GM23338 (cell line): ENCODE results near the gene CCDC57. TPM values are rescaled to one million over a fixed set of nuclear protein-coding genes. Genes with fewer than 3 reads are reported as not detected.

Experiments used
- ATAC-seq: fragments of 200-7000 bp; cut with Tn5 transposase; 3 replicates; pipeline ENCODE4 v1.9.1; 2020
- DNase-seq: peaks from one replicate; pipeline ENCODE4 v3.0.0-alpha.2; 2015; ENCODE audit warnings: low spot score
- H2AFZ ChIP-seq: fragments of 200-600 bp; sonication (generic); 2 replicates; pipeline ENCODE4 v1.8.0; 2016; ENCODE audit warnings: antibody characterized with exemption, mild to moderate bottlenecking, moderate library complexity
- H3F3A ChIP-seq: fragments of 200-600 bp; sonication (generic); replicated peaks from 2 replicates; pipeline ENCODE4 v1.8.0; 2017; ENCODE audit warnings: antibody characterized with exemption, mixed run types, low read depth
- H3K27ac ChIP-seq: fragments of 200-600 bp; sonication (generic); 2 replicates; pipeline ENCODE4 v1.6.1; 2016; ENCODE audit warnings: low read depth
- H3K27me3 ChIP-seq: fragments of 200-600 bp; sonication (generic); 2 replicates; pipeline ENCODE4 v1.8.0; 2016; ENCODE audit warnings: mild to moderate bottlenecking, mixed run types, moderate library complexity; ENCODE audit not compliant: insufficient read depth
- H3K36me3 ChIP-seq: fragments of 200-600 bp; sonication (generic); 2 replicates; pipeline ENCODE4 v1.8.0; 2016; ENCODE audit warnings: mild to moderate bottlenecking; ENCODE audit not compliant: insufficient read depth
- H3K4me1 ChIP-seq: fragments of 200-600 bp; sonication (generic); 2 replicates; pipeline ENCODE4 v1.8.0; 2016; ENCODE audit warnings: mild to moderate bottlenecking, moderate library complexity; ENCODE audit not compliant: insufficient read depth
- H3K4me2 ChIP-seq: fragments of 200-600 bp; sonication (generic); 2 replicates; pipeline ENCODE4 v1.7.1; 2017; ENCODE audit warnings: mixed run types
- H3K4me3 ChIP-seq: fragments of 200-600 bp; sonication (generic); 2 replicates; pipeline ENCODE4 v1.6.1; 2016; ENCODE audit warnings: mixed run types
- H3K79me2 ChIP-seq: fragments of 200-600 bp; sonication (generic); replicated peaks from 2 replicates; pipeline ENCODE4 v1.8.0; 2017; ENCODE audit warnings: mild to moderate bottlenecking; ENCODE audit not compliant: insufficient read depth
- H3K9me2 ChIP-seq: fragments of 200-600 bp; sonication (generic); 2 replicates; pipeline ENCODE4 v1.8.0; 2017; ENCODE audit not compliant: insufficient read depth
- H4K20me1 ChIP-seq: fragments of 200-600 bp; sonication (generic); replicated peaks from 2 replicates; pipeline ENCODE4 v1.8.0; 2017; ENCODE audit warnings: mild to moderate bottlenecking; ENCODE audit not compliant: insufficient read depth
- H3K27ac Mint-ChIP-seq: 2 replicates; pipeline ENCODE4 v1.8.0; 2020; ENCODE audit warnings: inconsistent platforms, mild to moderate bottlenecking, moderate library complexity, mixed read lengths
- H3K27me3 Mint-ChIP-seq: 3 replicates; pipeline ENCODE4 v1.8.0; 2022; ENCODE audit warnings: low read depth, mild to moderate bottlenecking, moderate library complexity, mixed read lengths, inconsistent platforms; ENCODE audit not compliant: insufficient read depth, poor library complexity
- H3K36me3 Mint-ChIP-seq: 3 replicates; pipeline ENCODE4 v1.8.0; 2021; ENCODE audit warnings: low read depth, mild to moderate bottlenecking, inconsistent platforms, moderate library complexity, mixed read lengths
- H3K4me1 Mint-ChIP-seq: 3 replicates; pipeline ENCODE4 v1.8.0; 2020; ENCODE audit warnings: mild to moderate bottlenecking, inconsistent platforms, mixed read lengths
- H3K4me3 Mint-ChIP-seq: 3 replicates; pipeline ENCODE4 v1.8.0; 2021; ENCODE audit warnings: moderate library complexity, mild to moderate bottlenecking, inconsistent platforms, mixed read lengths
- H3K9me3 Mint-ChIP-seq: 3 replicates; pipeline ENCODE4 v1.8.0; 2020; ENCODE audit warnings: moderate library complexity, mild to moderate bottlenecking, inconsistent platforms, mixed read lengths
- CREB1 ChIP-seq: fragments of 250-450 bp; sonication (Bioruptor Pico); IDR thresholded peaks from 2 replicates; pipeline ENCODE4 v1.5.0; 2020; ENCODE audit warnings: low read depth, mild to moderate bottlenecking, moderate library complexity
- ETS1 ChIP-seq: IDR thresholded peaks from 2 replicates; pipeline ENCODE4 v1.6.1; 2016; ENCODE audit warnings: antibody characterized with exemption
- EZH2phosphoT487 ChIP-seq: fragments of 200-600 bp; sonication (generic); IDR thresholded peaks from one replicate; pipeline ENCODE4 v1.8.1; 2018; ENCODE audit warnings: antibody characterized with exemption; ENCODE audit not compliant: unreplicated experiment
- NANOG ChIP-seq: IDR thresholded peaks from 2 replicates; pipeline ENCODE4 v1.6.1; 2016; ENCODE audit warnings: antibody characterized with exemption, borderline replicate concordance
- POLR2AphosphoS5 ChIP-seq: IDR thresholded peaks from 2 replicates; pipeline ENCODE4 v1.6.1; 2016; ENCODE audit warnings: antibody characterized with exemption, low read depth
- polyA plus RNA-seq: library from polyadenylated mRNA; unstranded; fragments of >200 nt; fragmentation: Nextera tagmentation; extraction: Ambion mirVana; gene quantifications from 2 replicates; pipeline ENCODE4 v1.2.1, GENCODE V29; 2016
- total RNA-seq: library from RNA; depleted of rRNA; stranded (reverse); fragments of >200 nt; shearing (Covaris generic); gene quantifications from 2 replicates; pipeline ENCODE4 v1.2.3, GENCODE V29; 2014

Gene CCDC57
- total and polyA plus RNA-seq, 2 experiments from 2014 or later: 7.0 to 16.3 TPM

GRCh38 chr17:82097184-82097918 lies 115.3 kb downstream of the CCDC57 start:
- Mint-ChIP-seq H3K27me3 (peaks cover 13% of the 10 kb centered on the region), H3K4me1 (peaks cover 16% of the 10 kb centered on the region), H3K9me3 (no peaks in the 10 kb centered on the region), H3K27ac (no peak overlapping the region), H3K4me3 (peak overlapping the region; percentile 73), H3K36me3 (peaks cover 31% of the 10 kb centered on the region; the same call in 2 of the 3 replicates)
- H3K36me3 ChIP-seq: peaks cover 5% of the 10 kb centered on the region; the same call in 1 of the 2 replicates
- peaks cover 26% of the 10 kb centered on the region for H4K20me1 ChIP-seq
- H3F3A ChIP-seq: 0 out of 2 replicates have a peak, but pooled peaks cover 14% of the 10 kb centered on the region
- peak overlapping the region; percentile 88 for H3K4me3 ChIP-seq
- H3K79me2 ChIP-seq: peaks cover 53% of the 10 kb centered on the region
- ATAC-seq: peak; percentile 5
- H3K27me3 ChIP-seq: no peaks in the 10 kb centered on the region
- no peak overlapping the region for H2AFZ ChIP-seq
- H3K4me2 ChIP-seq: peak overlapping the region; percentile 91
- TF ChIP-seq CREB1 (CRISPR knock-in tag) (no peak), POLR2AphosphoS5 (0 out of 2 replicates have a peak, but pooled peaks have one; percentile 37), NANOG (no peak), ETS1 (no peak)
- peak; percentile 25 for DNase-seq
- peaks cover 27% of the 10 kb centered on the region for H3K4me1 ChIP-seq
- H3K27ac ChIP-seq: no peak overlapping the region
- no peaks in the 10 kb centered on the region for H3K9me2 ChIP-seq

GRCh38 chr17:82096709-82097183 lies 115.9 kb downstream of the CCDC57 start:
- H3K36me3 ChIP-seq: peaks cover 6% of the 10 kb centered on the region; the same call in 1 of the 2 replicates
- H2AFZ ChIP-seq: no peak overlapping the region
- Mint-ChIP-seq H3K27ac (no peak overlapping the region), H3K4me1 (peaks cover 14% of the 10 kb centered on the region), H3K4me3 (peak overlapping the region; percentile 73), H3K9me3 (no peaks in the 10 kb centered on the region), H3K36me3 (peaks cover 34% of the 10 kb centered on the region; the same call in 2 of the 3 replicates), H3K27me3 (peaks cover 11% of the 10 kb centered on the region)
- no peak for TF ChIP-seq EZH2phosphoT487
- H3F3A ChIP-seq: 0 out of 2 replicates have a peak, but pooled peaks cover 17% of the 10 kb centered on the region
- H3K27ac ChIP-seq: no peak overlapping the region
- H3K4me2 ChIP-seq: peak overlapping the region; percentile 91
- peaks cover 26% of the 10 kb centered on the region for H4K20me1 ChIP-seq
- peak overlapping the region; percentile 88 for H3K4me3 ChIP-seq
- no peaks in the 10 kb centered on the region for H3K9me2 ChIP-seq
- no peak for DNase-seq
- peaks cover 53% of the 10 kb centered on the region for H3K79me2 ChIP-seq
- no peaks in the 10 kb centered on the region for H3K27me3 ChIP-seq
- peaks cover 27% of the 10 kb centered on the region for H3K4me1 ChIP-seq
- no peak for ATAC-seq
